Activated B cell treated with CpG ODN at 0.5 μM for 24 hours (primary cell): ENCODE measurements around the gene CIAO1. TPM values are rescaled to one million over a fixed set of nuclear protein-coding genes. Genes with fewer than 3 reads are reported as not detected.

Experiments
- ATAC-seq: fragments of 200-7000 bp; cut with Tn5 transposase; one replicate; pipeline ENCODE4 v1.10.0; 2021; ENCODE audit warnings: low read depth, mild to moderate bottlenecking, moderate library complexity
- CTCF ChIA-PET: fragments of 350-600 bp; sonication (Branson Sonifier 250); formaldehyde crosslinking; loops from one replicate; lab custom pipeline; 2021; ENCODE audit warnings: antibody characterized with exemption; lab: Charles Lee
- POLR2A ChIA-PET: fragments of 350-600 bp; sonication (Branson Sonifier 250); formaldehyde crosslinking; loops from one replicate; lab custom pipeline; 2021; ENCODE audit warnings: antibody characterized with exemption; lab: Charles Lee
- DNase-seq: peaks from one replicate; pipeline ENCODE4 v3.0.0; 2022
- H3K27ac Mint-ChIP-seq: one replicate; pipeline ENCODE4 v1.8.0; 2020; ENCODE audit warnings: mixed read lengths
- H3K27me3 Mint-ChIP-seq: one replicate; pipeline ENCODE4 v1.8.0; 2021; ENCODE audit warnings: mixed read lengths
- H3K36me3 Mint-ChIP-seq: one replicate; pipeline ENCODE4 v1.8.0; 2021; ENCODE audit warnings: low read depth, mixed read lengths
- H3K4me1 Mint-ChIP-seq: one replicate; pipeline ENCODE4 v1.8.0; 2021; ENCODE audit warnings: mixed read lengths
- H3K4me3 Mint-ChIP-seq: one replicate; pipeline ENCODE4 v1.8.0; 2020; ENCODE audit warnings: mild to moderate bottlenecking, mixed read lengths
- H3K9me3 Mint-ChIP-seq: one replicate; pipeline ENCODE4 v1.8.0; 2020; ENCODE audit warnings: mixed read lengths
- CTCF ChIP-seq: fragments of 200-600 bp; IDR thresholded peaks from one replicate; pipeline ENCODE4 v1.8.0; 2022; ENCODE audit warnings: antibody characterized with exemption, mild to moderate bottlenecking
- intact Hi-C: fragments of 100-400 bp; cut with micrococcal nuclease; formaldehyde crosslinking; loops from one replicate; pipeline ENCODE4 v1.15.1; 2024
- total RNA-seq: library from RNA; stranded (reverse); gene quantifications from 2 replicates; pipeline ENCODE4 v1.2.3, GENCODE V29; 2022

Gene CIAO1
- total RNA-seq, 1 donor from 2014 or later, result 71.6 TPM

- peaks cover 45% of the 10 kb centered on the region for H3K4me1 Mint-ChIP-seq
- H3K27me3 Mint-ChIP-seq, result no peaks in the 10 kb centered on the region
- no peak overlapping the region for H3K27ac Mint-ChIP-seq
- ChIA-PET CTCF (interaction anchor here (1.0 to 1.4 kb wide), 2 partner anchors 105 to 209 kb away, joined by 3 read pairs; no protein-coding TSS in a partner anchor), POLR2A (interaction anchor here (0.6 kb wide), 1 partner anchor 230 kb away, joined by 3 read pairs; no protein-coding TSS in a partner anchor)
- H3K36me3 Mint-ChIP-seq, result peaks cover 84% of the 10 kb centered on the region
- no peak for ATAC-seq
- no peak for TF ChIP-seq CTCF
- no peaks in the 10 kb centered on the region for H3K9me3 Mint-ChIP-seq
- intact Hi-C loops, result no loop called here
- DNase-seq, result no peak
- H3K4me3 Mint-ChIP-seq, result no peak overlapping the region
Observed at GRCh38 chr2:96301865-96302264, 35.8 kb downstream of the CIAO1 start.

- ChIA-PET POLR2A (interaction anchor here (0.5 to 2.6 kb wide), 10 partner anchors 14 to 96 kb away, joined by 3 to 44 read pairs (median 8); partner anchors contain the start of genes CIAO1, ITPRIPL1, NCAPH and STARD7), CTCF (interaction anchor here (1.8 kb wide), 1 partner anchor 250 kb away, joined by 4 read pairs; no protein-coding TSS in a partner anchor)
- peak overlapping the region; percentile 97 for H3K4me3 Mint-ChIP-seq
- intact Hi-C loops, result loop anchor here (1.0 to 5.0 kb wide), 7 partner anchors 18 to 456 kb away; partner anchors contain the start of genes CIAO1, CNNM4 and NCAPH
- H3K36me3 Mint-ChIP-seq, result peaks cover 57% of the 10 kb centered on the region
- no peak for TF ChIP-seq CTCF
- H3K27me3 Mint-ChIP-seq, result no peaks in the 10 kb centered on the region
- H3K9me3 Mint-ChIP-seq, result no peaks in the 10 kb centered on the region
- DNase-seq (no peak), ATAC-seq (no peak)
- peaks cover 45% of the 10 kb centered on the region for H3K4me1 Mint-ChIP-seq
- H3K27ac Mint-ChIP-seq, result peak overlapping the region; percentile 97
Observed at GRCh38 chr2:96304606-96305005, 38.6 kb downstream of the CIAO1 start.

- Mint-ChIP-seq H3K4me3 (peak within 1 kb of the TSS; percentile 97), H3K27ac (peak within 1 kb of the TSS; percentile 97), H3K27me3 (no peaks in the 10 kb centered on the region), H3K9me3 (no peaks in the 10 kb centered on the region), H3K36me3 (peaks cover 51% of the 10 kb centered on the region), H3K4me1 (peaks cover 45% of the 10 kb centered on the region)
- DNase-seq (peak; percentile 84), ATAC-seq (peak; percentile 95)
- ChIA-PET CTCF (interaction anchor here (0.8 to 1.8 kb wide), 2 partner anchors 15 to 249 kb away, joined by 3 to 4 read pairs; no protein-coding TSS in a partner anchor), POLR2A (interaction anchor here (0.5 to 2.6 kb wide), 16 partner anchors 10 to 469 kb away, joined by 3 to 44 read pairs (median 5); partner anchors contain the start of genes CIAO1, ITPRIPL1, NCAPH and STARD7)
- intact Hi-C loops, result loop anchor here (1.0 to 5.0 kb wide), 7 partner anchors 17 to 455 kb away; partner anchors contain the start of genes CIAO1, CNNM4 and NCAPH
- TF ChIP-seq CTCF, result no peak
Observed at GRCh38 chr2:96305091-96305978, 39.3 kb downstream of the CIAO1 start, which contains the start of gene SNRNP200. SNRNP200 (minus strand) TSS chr2:96305546; CDS start chr2:96305437, 109 bp downstream.

GRCh38 chr2:96305979-96306308 lies 39.9 kb downstream of the CIAO1 start:
- ATAC-seq (no peak), DNase-seq (no peak)
- Mint-ChIP-seq H3K4me1 (peaks cover 45% of the 10 kb centered on the region), H3K9me3 (no peaks in the 10 kb centered on the region), H3K27me3 (no peaks in the 10 kb centered on the region), H3K4me3 (peak overlapping the region; percentile 97), H3K27ac (peak overlapping the region; percentile 97), H3K36me3 (peaks cover 48% of the 10 kb centered on the region)
- TF ChIP-seq CTCF, result no peak
- CTCF ChIA-PET, result interaction anchor here (0.8 to 1.8 kb wide), 2 partner anchors 14 to 248 kb away, joined by 3 to 4 read pairs; no protein-coding TSS in a partner anchor
- POLR2A ChIA-PET, result interaction anchor here (0.6 to 2.6 kb wide), 12 partner anchors 9 to 469 kb away, joined by 3 to 44 read pairs (median 8); partner anchors contain the start of genes CIAO1, ITPRIPL1, NCAPH and STARD7
- intact Hi-C loops, result loop anchor here (1.0 to 5.0 kb wide), 7 partner anchors 16 to 455 kb away; partner anchors contain the start of genes CIAO1, CNNM4 and NCAPH
